Measurements from ENCODE around the gene SMAD1. TPM values are rescaled to one million over a fixed set of nuclear protein-coding genes. Genes with fewer than 3 reads are reported as not detected.

SMAD1 gene
- 34.0 TPM for total RNA-seq

DNA sequence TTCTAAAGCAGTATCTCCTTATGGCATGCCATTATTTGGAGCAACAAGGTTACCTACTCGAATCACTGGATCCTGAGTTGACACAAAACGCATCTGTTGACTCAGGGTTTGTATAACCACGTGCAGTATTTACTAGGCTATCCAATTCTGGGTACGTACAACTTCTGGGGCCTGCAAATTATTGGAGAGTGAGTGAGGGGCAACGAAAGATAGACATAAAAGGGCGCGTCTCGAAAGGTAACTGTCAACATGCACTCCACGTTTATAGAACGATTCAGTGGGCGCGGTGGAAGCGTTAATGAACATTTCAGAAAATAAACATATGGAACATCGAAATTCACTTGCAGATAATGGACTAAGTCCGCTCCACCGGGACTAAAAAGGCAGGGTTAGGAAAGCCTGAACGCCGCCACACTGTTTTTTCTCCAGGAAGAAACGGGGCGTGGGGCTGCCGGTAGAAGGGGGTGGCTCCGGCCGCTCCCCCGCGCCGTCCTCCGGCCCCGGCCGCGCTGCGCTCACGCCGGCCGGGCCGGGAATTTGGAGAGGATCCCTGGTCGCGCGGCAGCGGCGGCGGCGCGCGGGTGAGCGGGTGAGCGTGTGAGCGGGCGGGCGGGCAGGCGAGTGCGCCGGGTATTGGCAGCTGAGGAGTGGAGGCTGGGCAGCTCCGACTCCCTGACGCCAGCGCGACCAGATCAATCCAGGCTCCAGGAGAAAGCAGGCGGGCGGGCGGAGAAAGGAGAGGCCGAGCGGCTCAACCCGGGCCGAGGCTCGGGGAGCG lies at the start of gene SMAD1:
TSS of gene SMAD1 (plus strand) at position 690 of the 778 bp plus-strand sequence. CDS start 32,761 bp downstream, outside the sequence.
- ATAC-seq, result peak; percentile 94

DNA sequence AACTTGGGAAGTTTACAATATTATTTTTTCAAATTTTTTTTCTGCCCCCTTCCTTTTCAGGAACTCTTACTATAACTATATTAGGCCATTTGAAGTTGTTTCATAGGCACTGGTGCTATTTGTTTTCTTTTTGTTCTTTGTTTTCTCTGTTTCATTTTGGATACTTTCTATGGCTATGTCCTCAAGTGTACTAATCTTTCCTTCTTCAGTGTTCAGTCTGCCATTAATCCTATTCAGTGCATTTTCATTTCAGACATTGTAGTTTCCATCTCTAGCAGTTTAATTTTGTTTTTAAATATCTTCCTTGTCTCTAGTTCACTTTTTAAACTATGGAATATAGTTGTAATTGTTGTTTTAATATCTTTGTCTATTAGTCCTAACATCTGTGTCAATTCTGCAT lies 48.0 kb upstream of the SMAD1 start:
- ATAC-seq, result no peak

DNA sequence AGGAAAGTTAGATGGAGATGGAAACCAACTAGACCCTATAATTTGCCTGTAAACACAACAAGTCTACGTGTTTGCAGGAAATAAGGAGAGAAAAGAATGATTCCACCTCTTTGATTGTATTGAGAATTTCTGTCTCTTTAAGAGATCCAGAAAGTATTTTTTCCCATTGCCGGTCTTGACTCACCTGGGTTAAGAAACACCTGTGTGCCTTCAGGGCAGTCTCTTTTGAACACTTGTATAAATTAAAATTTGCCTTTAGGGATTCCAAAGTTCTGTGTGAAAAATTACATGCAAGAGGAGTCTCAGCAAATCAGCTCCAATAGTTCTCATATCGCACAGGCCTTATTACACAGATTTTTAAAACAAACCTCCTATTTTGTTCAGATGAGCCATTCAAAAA lies 46.0 kb upstream of the SMAD1 start:
- peak; percentile 42 for ATAC-seq

DNA sequence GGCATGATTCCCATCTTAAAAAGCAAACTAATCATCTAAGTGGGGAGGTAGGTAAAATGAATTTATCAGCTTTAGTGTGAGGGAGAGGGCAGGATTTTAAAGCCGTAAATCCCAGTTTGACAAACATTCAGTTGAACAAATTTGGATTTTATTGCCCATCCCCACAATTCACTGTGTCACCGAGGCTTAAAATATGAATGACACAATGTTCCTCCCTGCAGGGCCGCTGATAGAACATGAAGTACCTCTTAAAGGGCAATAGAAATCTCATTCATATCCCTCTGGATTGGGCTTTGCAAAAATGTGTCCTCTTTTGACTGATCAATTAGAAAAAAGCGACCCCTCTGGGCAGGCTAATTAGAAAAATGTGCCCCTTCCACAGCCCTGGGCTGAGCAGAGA lies 45.5 kb upstream of the SMAD1 start:
- ATAC-seq, result no peak

DNA sequence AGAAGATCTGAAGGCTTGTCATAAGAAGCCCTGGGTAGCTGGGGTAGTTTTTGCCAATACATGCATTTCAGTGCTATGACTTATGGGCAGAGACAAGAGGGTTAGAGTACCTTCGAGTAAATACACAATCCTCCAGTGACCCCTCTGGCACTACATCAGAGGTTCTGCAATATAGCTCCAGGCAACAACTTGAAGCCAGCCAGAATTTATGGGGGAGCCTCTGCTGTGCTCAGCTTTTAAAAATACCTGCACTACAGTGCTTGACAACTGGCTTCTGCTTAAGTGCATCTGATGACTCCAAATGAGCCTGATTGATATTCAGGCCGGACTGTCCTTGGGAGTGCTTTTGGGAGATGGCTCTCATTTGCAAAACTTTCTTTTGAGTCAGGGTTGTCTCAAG lies 44.9 kb upstream of the SMAD1 start:
- ATAC-seq, result no peak

DNA sequence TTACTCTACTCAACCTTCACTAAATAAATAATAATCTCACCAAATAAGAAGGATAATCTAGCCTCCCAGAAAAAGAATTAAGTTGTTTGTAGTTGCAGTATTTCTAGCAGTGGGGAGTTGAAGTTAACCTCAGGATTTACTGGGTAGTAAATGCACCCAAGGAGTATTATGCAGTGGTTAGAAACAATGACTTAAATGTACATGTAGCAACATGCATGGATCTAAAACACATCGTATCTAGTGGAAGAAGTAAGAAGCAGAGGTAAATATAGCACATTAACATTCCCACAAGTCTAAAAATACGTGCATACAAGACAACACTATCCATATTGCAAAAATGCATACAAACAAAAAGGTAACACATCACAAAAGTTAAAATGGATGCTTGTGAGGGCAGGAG lies 44.2 kb upstream of the SMAD1 start:
- ATAC-seq, result peak; percentile 45

DNA sequence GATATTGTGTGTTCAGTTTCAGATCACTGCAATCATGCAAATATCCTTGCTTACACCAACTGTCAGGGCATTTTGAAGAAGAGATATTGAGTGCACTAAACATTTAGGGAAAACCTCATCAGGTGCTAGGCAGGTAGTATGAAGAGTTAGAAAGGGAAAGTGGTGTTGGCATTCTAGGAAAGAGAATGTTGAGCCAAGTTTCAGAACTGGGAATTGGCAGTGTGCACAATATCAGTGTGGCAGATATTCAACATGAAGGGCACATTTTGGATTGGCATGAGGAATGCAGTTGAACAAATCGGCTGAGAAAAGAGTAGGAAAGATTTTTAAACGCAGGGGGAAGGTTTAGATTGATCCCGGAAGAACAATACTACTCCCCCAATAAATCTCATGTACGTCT lies 43.4 kb upstream of the SMAD1 start:
- ATAC-seq, result no peak

DNA sequence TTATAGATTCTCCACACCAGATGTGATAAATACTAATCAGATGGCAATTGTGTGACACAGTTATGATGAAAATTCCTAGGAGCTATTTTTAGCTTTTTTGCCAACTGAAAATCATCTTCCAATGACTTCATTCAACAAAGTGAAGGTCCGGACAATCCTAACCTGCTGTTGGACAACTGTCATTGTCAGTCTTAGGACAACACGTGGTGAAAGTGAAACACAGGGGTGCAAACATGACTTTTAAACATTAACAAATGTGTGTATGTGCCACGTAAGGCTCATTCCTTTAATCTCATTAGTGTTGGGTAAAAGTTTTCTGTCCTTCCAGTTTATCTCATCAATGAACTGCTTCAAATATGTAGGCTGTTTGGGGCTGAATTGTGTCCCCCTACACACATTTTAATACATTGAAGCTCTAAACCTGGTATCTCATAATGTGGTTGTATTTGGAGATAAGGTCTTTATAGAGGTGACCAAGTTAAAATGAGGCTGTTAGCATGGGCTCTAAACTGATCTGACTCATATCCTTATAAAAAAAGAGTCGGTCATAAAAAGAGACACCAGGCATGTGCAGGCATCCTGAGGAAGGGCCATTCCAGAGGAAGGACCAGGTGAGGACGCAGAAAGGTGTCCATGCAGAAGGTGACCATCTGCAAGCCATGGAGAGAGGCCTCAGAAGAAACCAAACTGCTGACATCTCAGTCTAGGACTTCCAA lies 41.2 kb upstream of the SMAD1 start:
- ATAC-seq, result no peak

DNA sequence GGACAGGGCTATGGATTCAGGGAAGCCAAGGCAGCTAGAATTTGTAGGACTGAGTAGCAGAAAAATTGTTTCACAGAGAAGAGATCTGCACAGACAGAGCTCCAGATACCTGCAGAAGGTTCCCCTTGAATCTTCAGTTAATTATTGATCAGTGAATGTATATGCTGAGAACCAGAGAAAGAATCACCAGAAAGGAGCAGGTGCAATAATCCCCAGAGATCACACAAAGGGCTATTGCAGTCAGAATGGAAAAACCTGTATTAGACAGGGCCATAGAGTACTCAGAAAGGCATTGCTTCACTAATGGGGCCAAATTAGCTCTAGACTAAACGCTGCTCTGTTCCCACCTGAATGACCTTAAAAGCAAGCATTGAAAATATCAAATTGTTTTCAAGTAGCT lies 35.5 kb upstream of the SMAD1 start:
- no peak for ATAC-seq

DNA sequence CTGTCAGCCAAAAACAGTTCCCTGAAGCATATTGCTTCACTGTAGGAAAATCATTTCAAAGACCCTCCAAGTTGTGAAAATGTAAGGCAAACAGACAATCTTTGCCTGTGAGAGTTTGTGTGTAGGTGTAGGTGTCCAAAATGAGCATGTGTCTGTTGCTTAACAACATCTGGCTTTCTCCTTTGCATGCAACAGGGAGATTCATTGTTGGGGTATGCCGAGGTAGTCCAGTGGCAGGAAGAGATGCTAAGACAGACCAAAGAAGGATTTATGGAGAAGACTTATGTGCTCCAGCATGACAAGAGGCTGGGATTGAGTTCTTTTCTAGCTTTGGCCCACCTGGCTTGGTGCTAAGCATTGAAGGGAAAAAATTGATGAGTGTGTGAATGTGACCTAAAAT lies 29.8 kb upstream of the SMAD1 start:
- ATAC-seq, result no peak

DNA sequence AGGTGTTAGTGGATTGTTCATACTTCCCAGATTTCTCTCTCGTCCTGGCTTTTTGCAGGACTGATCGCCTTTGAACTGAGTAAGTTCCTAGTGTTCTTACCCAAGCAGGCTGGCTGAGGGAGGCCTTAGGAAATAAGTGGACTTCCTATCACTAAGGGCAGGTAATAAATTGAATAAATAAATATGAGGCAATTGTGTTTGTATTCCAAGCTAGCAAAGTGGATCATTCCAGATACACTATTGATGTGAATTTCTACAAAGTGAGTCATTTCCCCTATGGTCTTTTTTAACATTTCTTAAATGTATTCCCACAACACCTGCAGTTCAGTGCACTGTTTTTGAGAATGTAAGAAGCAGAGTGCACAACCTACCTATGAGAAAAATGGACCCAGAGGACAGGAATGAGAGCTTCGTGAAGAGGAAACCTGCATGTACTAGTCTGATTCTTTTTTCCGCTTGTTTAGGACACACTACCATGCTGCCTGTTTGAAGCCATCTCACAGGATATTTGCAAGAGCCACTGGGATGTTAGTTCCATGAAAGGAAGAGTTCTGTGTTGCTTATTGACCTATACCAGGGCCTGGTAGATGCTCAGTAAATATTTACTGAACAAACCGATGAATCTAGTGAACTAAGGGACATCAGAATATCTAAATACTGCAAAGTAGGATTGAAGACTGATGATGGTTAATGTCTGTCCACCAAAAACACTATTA lies 29.0 kb upstream of the SMAD1 start:
- ATAC-seq, result no peak

DNA sequence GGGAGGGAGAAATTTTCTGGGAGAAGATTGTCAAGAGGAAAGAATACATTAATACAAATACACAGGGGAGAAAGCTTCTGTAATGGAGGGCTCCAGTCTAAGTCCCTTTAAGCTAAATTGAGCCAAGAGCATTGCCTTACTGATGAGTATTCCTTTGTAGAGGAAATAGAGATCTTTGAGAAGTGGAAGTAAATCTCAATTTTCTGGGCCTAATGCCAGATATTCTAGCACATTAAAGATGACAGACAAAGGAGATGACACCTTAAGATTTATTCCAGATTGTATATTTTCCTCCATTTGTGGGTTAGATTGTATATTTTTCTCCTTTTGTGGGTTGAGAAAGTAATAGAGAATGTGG lies 28.5 kb upstream of the SMAD1 start:
- ATAC-seq, result no peak

DNA sequence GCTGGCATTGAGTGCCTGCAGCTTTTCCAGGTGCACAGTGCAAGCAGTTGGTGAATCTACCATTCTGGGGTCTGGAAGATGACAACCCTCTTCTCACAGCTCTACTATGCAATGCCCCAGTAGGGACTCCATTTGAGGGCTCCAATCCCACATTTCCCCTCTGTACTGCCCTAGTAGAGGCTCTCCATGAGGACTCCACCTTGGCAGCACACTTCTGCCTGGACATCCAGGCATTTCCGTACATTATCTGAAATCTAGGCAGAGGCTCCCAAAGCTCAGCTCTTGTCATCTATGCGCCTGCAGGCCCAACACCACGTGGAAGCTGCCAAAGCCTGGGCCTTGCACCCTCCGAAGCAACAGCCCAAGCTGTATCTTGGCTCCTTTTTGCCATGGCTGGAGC lies 8.4 kb upstream of the SMAD1 start:
- ATAC-seq, result no peak

DNA sequence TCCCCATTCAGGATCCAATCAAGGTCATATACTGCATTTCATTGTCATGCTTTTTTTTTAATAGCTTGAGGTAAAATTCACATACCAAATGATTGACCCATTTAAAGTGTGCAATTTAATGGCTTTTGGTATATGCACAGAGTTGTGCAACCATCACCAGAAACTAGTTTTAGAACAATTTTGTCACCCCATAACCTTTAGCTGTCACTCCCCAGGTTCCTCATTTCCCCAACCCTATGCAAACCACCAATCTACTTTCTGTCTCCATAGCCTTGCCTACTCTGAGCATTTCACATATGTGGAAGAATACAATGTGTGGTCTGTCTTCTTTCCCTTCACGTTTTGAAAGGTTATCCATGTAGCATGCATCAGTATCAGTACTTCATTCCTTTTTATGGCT lies 1.4 kb upstream of the SMAD1 start:
- ATAC-seq, result no peak

DNA sequence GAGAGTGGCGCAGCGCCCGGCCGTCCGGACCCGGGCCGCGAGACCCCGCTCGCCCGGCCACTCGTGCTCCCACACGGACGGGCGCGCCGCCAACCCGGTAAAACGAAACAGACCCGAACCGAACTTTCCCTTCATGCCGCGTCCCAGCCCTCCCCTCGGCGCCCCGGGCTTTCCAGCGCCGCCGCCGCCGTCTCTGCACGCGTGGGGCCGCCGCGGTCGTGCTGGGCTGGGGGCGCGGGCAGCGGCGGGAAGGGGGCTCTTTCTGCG lies 222 bp downstream of the SMAD1 start:
- ATAC-seq, result no peak

DNA sequence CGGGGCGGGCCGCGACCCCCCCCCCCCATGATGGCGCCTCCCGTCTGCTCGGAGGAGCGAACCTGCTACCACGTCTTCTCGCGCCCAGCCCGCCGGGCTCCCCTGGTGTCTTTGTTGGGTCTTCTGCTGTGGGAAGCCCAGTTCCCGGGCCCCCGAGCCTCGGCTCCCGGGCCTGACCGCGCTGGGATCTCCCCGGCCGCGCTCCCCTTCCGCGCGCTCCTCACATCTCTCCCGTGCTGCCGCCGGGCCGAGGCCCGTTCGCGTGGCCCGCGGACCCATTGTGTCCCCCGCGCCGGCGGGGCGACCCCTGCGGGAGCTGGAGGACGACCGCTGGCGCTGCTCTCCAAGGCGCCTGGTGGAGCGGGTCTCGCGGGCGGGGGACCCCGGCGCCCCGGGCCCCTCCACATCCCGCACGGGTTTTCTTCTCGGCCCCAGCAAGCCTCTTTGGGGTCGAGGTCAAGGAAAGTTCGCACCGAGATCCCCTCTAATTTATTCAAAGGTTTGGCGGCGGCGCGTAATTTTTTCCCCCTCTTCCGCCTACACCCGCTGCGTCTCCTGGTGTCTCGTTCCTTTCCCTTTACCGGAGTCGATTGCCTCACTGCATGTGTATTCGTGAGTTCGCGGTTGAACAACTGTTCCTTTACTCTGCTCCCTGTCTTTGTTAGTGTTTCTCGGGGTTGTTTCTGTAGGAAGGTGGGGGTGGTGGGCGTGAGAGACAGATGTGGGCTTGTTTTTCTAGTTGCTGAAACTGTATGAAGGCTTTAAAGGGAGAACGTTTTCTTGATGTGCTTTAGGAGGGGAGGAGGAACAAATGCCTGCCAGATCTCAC lies 770 bp downstream of the SMAD1 start:
- peak; percentile 59 for ATAC-seq

DNA sequence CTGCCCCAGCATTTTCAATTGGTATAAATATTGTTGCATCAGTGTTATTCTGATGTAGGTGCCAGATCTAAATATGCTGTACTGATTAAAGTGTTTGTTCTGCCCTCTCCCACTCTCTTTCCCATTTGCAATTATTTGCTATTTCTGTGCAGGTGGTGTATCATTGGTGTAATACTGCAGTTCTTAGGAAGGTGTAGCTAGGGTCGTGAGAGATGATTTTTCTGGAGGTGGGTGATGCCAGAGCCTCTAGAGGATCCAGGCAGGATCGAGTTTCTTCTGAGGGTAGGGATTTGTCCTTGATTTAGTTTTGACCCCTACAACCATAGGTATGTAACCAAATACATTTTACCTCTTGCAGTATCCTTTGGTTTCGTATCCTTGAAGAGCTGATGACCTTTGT lies 1.9 kb downstream of the SMAD1 start:
- no peak for ATAC-seq

DNA sequence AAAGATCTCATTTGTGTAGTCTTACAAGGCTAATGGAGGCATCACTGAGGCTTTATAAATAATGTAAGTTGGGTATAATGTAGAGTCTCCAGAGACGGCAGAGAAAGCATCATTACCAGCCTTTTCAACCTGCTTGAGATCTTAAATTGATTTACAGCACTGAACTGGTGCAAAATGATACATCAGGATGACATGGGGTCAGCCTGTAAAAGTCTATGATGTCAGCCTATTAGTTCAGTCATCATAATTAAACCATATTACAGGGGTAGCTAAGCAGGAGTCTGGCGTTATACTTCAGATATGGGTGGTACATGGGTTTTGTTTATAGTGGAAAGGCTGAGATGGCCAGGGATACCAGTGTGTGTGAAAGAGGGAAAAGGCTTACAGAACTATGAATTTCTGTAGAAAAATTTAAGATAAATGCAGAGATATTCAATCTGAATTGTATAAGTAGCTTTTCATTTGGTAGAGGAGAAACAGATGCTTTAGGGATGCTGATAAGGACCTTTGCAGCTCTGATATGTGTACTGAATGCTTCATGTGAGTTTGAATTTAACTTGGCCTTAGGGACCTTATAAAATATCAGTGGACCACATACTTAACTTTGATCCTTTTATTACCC lies 2.7 kb downstream of the SMAD1 start:
- no peak for ATAC-seq

DNA sequence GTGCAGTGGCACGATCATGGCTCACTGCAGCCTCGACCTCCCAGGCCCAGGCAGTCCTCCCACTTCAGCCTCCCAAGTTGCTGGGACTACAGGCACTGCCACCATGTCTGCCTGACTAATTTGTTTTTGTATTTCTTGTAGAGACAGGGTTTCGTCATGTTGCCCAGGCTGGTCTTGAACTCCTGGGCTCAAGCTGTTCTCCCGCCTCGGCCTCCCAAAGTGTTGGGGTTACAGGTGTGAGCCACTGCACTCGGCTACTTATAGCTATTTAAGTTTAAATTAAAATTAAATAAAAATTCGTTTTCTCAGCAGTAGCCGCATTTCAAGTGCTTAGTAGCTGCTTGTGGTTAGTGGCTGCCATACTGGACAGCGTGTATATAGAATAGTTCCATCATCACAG lies 3.5 kb downstream of the SMAD1 start:
- ATAC-seq, result no peak

DNA sequence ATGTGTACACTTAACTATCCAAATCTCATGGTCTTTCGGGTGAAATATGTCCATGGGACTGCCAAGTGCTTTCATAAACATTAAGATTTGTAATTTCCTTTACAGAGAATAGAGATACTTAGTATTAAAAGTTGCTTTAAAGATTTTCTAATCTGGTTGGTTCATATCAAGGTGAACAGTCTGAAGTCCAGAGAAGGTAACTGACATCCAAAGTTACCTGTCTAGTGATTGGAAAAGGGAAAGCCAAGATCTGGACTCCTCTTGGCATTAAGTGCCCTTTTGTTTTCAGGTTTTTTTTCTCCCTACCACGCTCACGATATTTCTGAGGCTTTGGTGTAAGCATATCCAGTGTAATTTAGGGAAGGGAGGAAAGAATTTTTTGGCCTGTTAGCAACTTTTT lies 5.0 kb downstream of the SMAD1 start:
- no peak for ATAC-seq

DNA sequence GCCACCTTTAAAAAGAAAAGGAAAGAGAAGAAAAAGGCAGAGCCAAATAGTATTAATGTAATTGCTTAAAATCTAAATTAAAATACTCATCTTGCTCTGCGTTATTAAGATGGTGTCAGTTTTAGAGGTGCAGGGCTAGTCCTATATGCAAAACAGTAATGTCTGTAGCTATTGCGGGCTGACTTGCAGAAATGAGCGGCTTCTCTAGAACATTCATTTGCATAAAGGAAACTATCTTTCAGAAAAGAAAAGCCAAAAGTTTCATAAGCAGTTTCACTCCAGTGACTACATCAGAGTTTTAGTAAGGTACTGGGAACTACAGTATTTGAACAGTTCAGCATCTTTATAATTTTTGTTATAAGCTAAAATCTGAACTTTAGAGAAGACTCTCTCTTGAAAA lies 6.0 kb downstream of the SMAD1 start:
- peak; percentile 64 for ATAC-seq

DNA sequence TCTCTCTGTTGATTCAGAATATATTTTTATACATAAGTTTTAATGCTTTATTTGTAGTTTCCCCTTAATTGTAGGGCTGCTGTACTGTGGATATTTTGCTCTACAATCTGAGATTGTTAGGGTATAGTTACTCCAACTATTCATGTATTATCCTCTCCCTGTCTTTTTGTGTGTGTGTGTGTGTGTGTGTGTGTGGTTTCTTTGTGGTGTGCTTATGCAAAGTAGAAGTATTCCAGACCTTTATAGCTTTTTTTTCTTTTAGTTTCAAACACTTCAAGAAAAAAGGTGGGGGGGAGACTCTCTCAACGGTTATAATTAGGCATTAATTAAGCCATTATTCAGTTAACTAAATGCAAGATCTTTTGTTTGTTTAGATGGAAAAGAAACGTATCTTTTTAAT lies 6.7 kb downstream of the SMAD1 start:
- no peak for ATAC-seq

DNA sequence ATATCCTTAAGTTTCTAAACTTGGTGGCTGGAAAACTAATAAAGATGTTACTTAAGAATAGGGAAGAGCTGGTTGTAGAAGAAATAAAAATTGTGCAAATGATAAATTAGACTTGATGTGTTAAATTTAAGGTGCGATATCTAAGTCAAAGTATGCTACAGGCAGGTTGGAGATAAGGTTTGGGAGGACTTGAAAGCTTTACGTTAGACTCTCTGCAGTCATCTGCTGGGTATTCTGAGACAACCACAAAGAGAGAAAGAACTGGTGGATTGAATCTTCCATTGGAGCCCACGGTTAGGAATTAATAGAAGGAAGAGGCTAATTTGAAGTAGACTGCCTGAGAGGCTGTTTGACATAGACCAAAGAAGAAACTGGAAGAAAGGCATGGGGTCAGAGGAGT lies 7.9 kb downstream of the SMAD1 start:
- no peak for ATAC-seq
